OCI-LY7 (cell line): ENCODE measurements around the gene VSIG8. TPM values are rescaled to one million over a fixed set of nuclear protein-coding genes. Genes with fewer than 3 reads are reported as not detected.

Experiments
- Bru-seq: library from RNA; stranded (reverse); fragments of 400-500 nt; gene quantifications from one replicate; lab custom pipeline; 2021; lab: Mats Ljungman, UMichigan
- BruChase-seq, 2 experiments: library from RNA; stranded (reverse); fragments of 400-500 nt; gene quantifications; one replicate each; lab custom pipeline; 2021; lab: Mats Ljungman, UMichigan
- BruUV-seq: library from RNA; stranded (reverse); fragments of 400-500 nt; replicated peaks from 2 replicates; lab custom pipeline; 2021; lab: Mats Ljungman, UMichigan
- CTCF ChIA-PET: fragments of 300-600 bp; sonication (Branson Sonifier 250); formaldehyde crosslinking; loops from one replicate; lab custom pipeline; 2022; ENCODE audit warnings: antibody characterized with exemption; ENCODE audit not compliant: unreplicated experiment; lab: Charles Lee
- POLR2A ChIA-PET: fragments of 300-600 bp; sonication (Branson Sonifier 250); formaldehyde crosslinking; loops from one replicate; lab custom pipeline; 2022; ENCODE audit warnings: antibody characterized with exemption; lab: Charles Lee
- DNase-seq: peaks from one replicate; pipeline ENCODE4 v3.0.0-alpha.2; 2015; ENCODE audit warnings: low spot score
- H2AFZ ChIP-seq: fragments of 200-600 bp; sonication (generic), shearing (Covaris generic); 2 replicates; pipeline ENCODE4 v1.6.1; 2014; ENCODE audit warnings: mild to moderate bottlenecking, antibody characterized with exemption, low read length, moderate library complexity
- H3K27ac ChIP-seq: fragments of 200-600 bp; sonication (generic); 2 replicates; pipeline ENCODE4 v1.5.1; 2014; ENCODE audit warnings: mixed run types, low read depth, mild to moderate bottlenecking, moderate library complexity, low read length, inconsistent platforms; ENCODE audit not compliant: poor library complexity, severe bottlenecking
- H3K36me3 ChIP-seq: fragments of 200-600 bp; sonication (generic); 2 replicates; pipeline ENCODE4 v1.6.1; 2014; ENCODE audit warnings: mild to moderate bottlenecking, antibody characterized with exemption, low read length, moderate library complexity, mixed read lengths; ENCODE audit not compliant: insufficient read depth
- H3K4me1 ChIP-seq: fragments of 200-600 bp; sonication (generic); 2 replicates; pipeline ENCODE4 v1.5.1; 2014; ENCODE audit warnings: mild to moderate bottlenecking, low read length; ENCODE audit not compliant: insufficient read depth, poor library complexity, severe bottlenecking
- H3K4me2 ChIP-seq: fragments of 200-600 bp; sonication (generic); 2 replicates; pipeline ENCODE4 v1.6.1; 2014; ENCODE audit warnings: mild to moderate bottlenecking, low read length
- H3K4me3 ChIP-seq: fragments of 200-600 bp; sonication (generic); 2 replicates; pipeline ENCODE4 v1.5.1; 2014; ENCODE audit warnings: mild to moderate bottlenecking, low read depth, low read length; ENCODE audit not compliant: poor library complexity, severe bottlenecking
- H3K79me2 ChIP-seq: fragments of 200-600 bp; sonication (generic); 2 replicates; pipeline ENCODE4 v1.6.1; 2016; ENCODE audit warnings: low read depth, mild to moderate bottlenecking, low read length, moderate library complexity, mixed read lengths; ENCODE audit not compliant: insufficient read depth
- H3K9me2 ChIP-seq: fragments of 200-600 bp; sonication (generic); 2 replicates; pipeline ENCODE4 v1.6.1; 2016; ENCODE audit warnings: mild to moderate bottlenecking, low read length, mixed read lengths; ENCODE audit not compliant: insufficient read depth
- H3K9me3 ChIP-seq: fragments of 200-600 bp; sonication (generic); 2 replicates; pipeline ENCODE4 v1.6.1; 2014; ENCODE audit warnings: mild to moderate bottlenecking, mixed run types, low read length, mixed read lengths
- H4K20me1 ChIP-seq: fragments of 200-600 bp; sonication (generic); 2 replicates; pipeline ENCODE4 v1.6.1; 2014; ENCODE audit warnings: mild to moderate bottlenecking, antibody characterized with exemption, low read length, moderate library complexity, mixed read lengths; ENCODE audit not compliant: insufficient read depth
- EZH2phosphoT487 ChIP-seq: fragments of 200-600 bp; sonication (generic); IDR thresholded peaks from 2 replicates; pipeline ENCODE4 v1.6.1; 2018; ENCODE audit warnings: low read depth, borderline replicate concordance, mild to moderate bottlenecking, mixed run types, antibody characterized with exemption, low read length, moderate library complexity, mixed read lengths
- intact Hi-C: fragments of 100-400 bp; cut with micrococcal nuclease; formaldehyde crosslinking; loops from one replicate; pipeline ENCODE4 v1.10.0; 2022; ENCODE audit not compliant: unreplicated experiment
- long read RNA-seq: library from polyadenylated mRNA; stranded (forward); transcript quantifications from one replicate; pipeline ENCODE4 v2.0.0, GENCODE V29; 2022
- total RNA-seq, 2 experiments: library from RNA; depleted of rRNA in 1 of 2; stranded (reverse); fragments of >200 nt in 1 of 2; shearing (Covaris generic) in 1 of 2; gene quantifications; 2 replicates each; pipeline ENCODE4 v1.2.3, GENCODE V29; 2014 to 2022
- TF ChIP-seq, protein P1 (sequence below): fragments of 200-600 bp; sonication (generic); conservative IDR thresholded peaks from 2 replicates; pipeline ENCODE4 v1.5.1; 2014; ENCODE audit warnings: mild to moderate bottlenecking, antibody characterized with exemption, low read length, moderate library complexity, mixed read lengths

VSIG8 gene
- total RNA-seq (2014; rRNA removed; shearing (Covaris generic)): not detected in 2 replicates
- not detected in 2 replicates for total RNA-seq (2022)
- Bru-seq, nascent RNA: not detected
- BruChase-seq, experiment 1, labeled RNA remaining after a 6-hour chase: not detected
- BruChase-seq, experiment 2, labeled RNA remaining after a 2-hour chase: not detected
- long read RNA-seq: 0 reads

DNA sequence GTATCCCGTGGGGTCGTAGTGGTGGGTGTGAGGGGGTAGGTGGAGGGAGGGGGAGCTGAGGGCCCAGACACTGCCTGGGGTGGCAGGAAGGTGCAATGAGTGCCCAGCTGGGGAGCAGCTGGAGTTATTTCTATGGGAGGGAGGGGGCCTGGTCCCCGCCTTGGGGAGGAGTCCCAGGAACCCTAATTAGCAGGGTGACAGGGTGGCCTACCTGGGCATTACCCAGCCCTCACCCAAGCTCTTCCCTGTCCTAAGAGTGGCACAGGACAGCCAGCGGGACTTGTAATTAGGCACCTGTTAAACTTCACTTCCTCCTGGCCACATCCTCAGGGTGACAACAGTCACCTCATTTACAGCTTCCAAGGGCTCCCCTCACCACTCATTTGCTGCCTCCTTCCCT, at the start of gene VSIG8:
Gene VSIG8 (minus strand): TSS at position 101 of the 400 bp plus-strand sequence. CDS start 136 bp downstream, outside the sequence.
- intact Hi-C loops: no loop called here
- Histone ChIP-seq H3K4me2 (no peak within 1 kb of the TSS), H3K4me1 (no peaks in the 10 kb centered on the region), H3K4me3 (no peak within 1 kb of the TSS), H4K20me1 (no peaks in the 10 kb centered on the region), H2AFZ (no peak within 1 kb of the TSS), H3K9me2 (no peaks in the 10 kb centered on the region), H3K79me2 (no peaks in the 10 kb centered on the region), H3K9me3 (no peaks in the 10 kb centered on the region), H3K27ac (no peak within 1 kb of the TSS), H3K36me3 (no peaks in the 10 kb centered on the region)
- POLR2A ChIA-PET: no interaction called here
- CTCF ChIA-PET: no interaction called here
- no peak for DNase-seq
- TF ChIP-seq, protein P1, sequence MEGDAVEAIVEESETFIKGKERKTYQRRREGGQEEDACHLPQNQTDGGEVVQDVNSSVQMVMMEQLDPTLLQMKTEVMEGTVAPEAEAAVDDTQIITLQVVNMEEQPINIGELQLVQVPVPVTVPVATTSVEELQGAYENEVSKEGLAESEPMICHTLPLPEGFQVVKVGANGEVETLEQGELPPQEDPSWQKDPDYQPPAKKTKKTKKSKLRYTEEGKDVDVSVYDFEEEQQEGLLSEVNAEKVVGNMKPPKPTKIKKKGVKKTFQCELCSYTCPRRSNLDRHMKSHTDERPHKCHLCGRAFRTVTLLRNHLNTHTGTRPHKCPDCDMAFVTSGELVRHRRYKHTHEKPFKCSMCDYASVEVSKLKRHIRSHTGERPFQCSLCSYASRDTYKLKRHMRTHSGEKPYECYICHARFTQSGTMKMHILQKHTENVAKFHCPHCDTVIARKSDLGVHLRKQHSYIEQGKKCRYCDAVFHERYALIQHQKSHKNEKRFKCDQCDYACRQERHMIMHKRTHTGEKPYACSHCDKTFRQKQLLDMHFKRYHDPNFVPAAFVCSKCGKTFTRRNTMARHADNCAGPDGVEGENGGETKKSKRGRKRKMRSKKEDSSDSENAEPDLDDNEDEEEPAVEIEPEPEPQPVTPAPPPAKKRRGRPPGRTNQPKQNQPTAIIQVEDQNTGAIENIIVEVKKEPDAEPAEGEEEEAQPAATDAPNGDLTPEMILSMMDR: no peak
- TF ChIP-seq EZH2phosphoT487: no peak
- no TSS peak for BruUV-seq

GRCh38 chr1:159911326-159912070, 49.0 kb upstream of the VSIG8 start:
- Histone ChIP-seq H3K4me3 (no peak overlapping the region), H3K36me3 (peaks cover 7% of the 10 kb centered on the region; the same call in 1 of the 2 replicates), H3K9me2 (no peaks in the 10 kb centered on the region), H3K27ac (no peak overlapping the region), H2AFZ (peak overlapping the region; percentile 71; the same call in 1 of the 2 replicates), H3K9me3 (no peaks in the 10 kb centered on the region), H3K4me1 (peaks cover 21% of the 10 kb centered on the region), H4K20me1 (no peaks in the 10 kb centered on the region), H3K79me2 (no peaks in the 10 kb centered on the region), H3K4me2 (peak overlapping the region; percentile 3; the same call in 1 of the 2 replicates)
- DNase-seq: no peak
- ChIA-PET CTCF (interaction anchor here (0.6 kb wide), 1 partner anchor 46 kb away, joined by 3 read pairs; no protein-coding TSS in a partner anchor), POLR2A (interaction anchor here (0.7 to 1.5 kb wide), 3 partner anchors 11 to 35 kb away, joined by 3 read pairs; no protein-coding TSS in a partner anchor)
- no TSS peak for BruUV-seq
- intact Hi-C loops: no loop called here
- TF ChIP-seq, protein P1: no peak
